Measurements from ENCODE around the gene AARS2.

Gene AARS2

DNA sequence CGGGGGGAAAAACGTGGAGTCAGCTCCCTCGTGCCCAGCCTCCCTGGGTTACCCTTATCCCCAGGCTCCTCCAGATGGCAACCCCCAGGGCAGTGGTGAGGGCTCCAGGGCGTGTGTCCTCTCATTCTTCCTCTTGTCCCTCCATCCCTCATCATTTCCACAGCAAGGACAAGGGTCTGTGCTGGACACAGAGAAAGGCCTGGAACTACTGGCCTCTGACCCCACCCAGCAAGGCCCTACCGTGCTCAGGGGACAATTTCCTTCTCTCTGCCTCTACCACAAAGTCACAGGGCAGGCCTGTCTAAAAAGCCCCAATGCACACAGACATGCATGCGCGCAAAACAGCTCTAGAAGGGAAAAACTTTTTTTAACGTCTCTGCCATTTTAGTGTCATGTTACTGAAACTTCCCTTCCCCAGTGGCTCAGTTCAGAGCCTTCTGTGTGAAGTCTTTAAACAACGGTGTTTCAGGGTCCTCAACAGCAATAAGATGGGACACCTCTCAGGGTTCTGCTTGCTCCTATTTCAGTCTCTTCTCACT lies 54.8 kb downstream of the AARS2 start:
- TF ChIP-seq, protein P1, sequence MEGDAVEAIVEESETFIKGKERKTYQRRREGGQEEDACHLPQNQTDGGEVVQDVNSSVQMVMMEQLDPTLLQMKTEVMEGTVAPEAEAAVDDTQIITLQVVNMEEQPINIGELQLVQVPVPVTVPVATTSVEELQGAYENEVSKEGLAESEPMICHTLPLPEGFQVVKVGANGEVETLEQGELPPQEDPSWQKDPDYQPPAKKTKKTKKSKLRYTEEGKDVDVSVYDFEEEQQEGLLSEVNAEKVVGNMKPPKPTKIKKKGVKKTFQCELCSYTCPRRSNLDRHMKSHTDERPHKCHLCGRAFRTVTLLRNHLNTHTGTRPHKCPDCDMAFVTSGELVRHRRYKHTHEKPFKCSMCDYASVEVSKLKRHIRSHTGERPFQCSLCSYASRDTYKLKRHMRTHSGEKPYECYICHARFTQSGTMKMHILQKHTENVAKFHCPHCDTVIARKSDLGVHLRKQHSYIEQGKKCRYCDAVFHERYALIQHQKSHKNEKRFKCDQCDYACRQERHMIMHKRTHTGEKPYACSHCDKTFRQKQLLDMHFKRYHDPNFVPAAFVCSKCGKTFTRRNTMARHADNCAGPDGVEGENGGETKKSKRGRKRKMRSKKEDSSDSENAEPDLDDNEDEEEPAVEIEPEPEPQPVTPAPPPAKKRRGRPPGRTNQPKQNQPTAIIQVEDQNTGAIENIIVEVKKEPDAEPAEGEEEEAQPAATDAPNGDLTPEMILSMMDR (IDR thresholded peaks at IDR 0.05; ENCODE audit: unreplicated experiment in 3 of 3): no peak
- Mint-ChIP-seq H3K4me1 (peaks cover 40% of the 10 kb centered on the region), H3K9me3 (no peaks in the 10 kb centered on the region), H3K36me3 (ENCODE audit: low read depth) (peaks cover 25% of the 10 kb centered on the region), H3K27me3 (ENCODE audit: low read depth) (no peaks in the 10 kb centered on the region), H3K27ac (peak overlapping the region; percentile 84 to 93 (median 91)), H3K4me3 (peak overlapping the region; percentile 87 to 93 (median 90))

DNA sequence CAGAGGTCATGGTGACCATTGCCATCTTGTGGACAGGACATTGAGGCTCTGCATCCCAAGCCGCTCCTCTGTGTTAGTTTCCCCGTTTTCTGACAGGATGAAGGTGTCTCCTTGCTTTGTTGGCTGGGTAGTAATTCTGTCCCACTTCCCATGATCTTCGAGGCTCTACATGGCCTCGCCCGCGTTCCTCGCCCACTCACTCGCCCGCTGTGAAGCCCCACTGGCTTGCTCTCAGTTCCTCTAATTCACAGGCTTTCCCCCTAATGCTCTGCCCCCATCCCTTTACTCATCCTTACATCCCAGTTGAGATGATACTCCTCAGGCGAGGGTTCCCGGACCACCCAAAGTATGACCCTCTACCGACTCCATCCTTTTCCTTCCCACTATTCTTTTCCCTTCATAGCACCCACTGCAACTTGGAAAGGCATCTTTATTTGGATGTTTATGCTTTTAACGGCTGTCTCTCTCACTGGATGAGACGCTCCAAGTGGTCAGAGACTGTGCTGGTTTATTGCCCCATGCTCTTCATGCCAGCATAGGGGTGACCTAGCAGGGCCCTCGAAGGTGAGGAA lies 55.3 kb downstream of the AARS2 start:
- Mint-ChIP-seq H3K4me1 (peaks cover 35% of the 10 kb centered on the region), H3K9me3 (no peaks in the 10 kb centered on the region), H3K4me3 (peak overlapping the region; percentile 87 to 93 (median 90)), H3K27ac (peak overlapping the region; percentile 84 to 93 (median 91)), H3K27me3 (ENCODE audit: low read depth) (no peaks in the 10 kb centered on the region), H3K36me3 (ENCODE audit: low read depth) (peaks cover 30% of the 10 kb centered on the region)
- TF ChIP-seq, protein P1 (IDR thresholded peaks at IDR 0.05; ENCODE audit: unreplicated experiment in 3 of 3): peak in 1 of 3 experiments; percentile 18

DNA sequence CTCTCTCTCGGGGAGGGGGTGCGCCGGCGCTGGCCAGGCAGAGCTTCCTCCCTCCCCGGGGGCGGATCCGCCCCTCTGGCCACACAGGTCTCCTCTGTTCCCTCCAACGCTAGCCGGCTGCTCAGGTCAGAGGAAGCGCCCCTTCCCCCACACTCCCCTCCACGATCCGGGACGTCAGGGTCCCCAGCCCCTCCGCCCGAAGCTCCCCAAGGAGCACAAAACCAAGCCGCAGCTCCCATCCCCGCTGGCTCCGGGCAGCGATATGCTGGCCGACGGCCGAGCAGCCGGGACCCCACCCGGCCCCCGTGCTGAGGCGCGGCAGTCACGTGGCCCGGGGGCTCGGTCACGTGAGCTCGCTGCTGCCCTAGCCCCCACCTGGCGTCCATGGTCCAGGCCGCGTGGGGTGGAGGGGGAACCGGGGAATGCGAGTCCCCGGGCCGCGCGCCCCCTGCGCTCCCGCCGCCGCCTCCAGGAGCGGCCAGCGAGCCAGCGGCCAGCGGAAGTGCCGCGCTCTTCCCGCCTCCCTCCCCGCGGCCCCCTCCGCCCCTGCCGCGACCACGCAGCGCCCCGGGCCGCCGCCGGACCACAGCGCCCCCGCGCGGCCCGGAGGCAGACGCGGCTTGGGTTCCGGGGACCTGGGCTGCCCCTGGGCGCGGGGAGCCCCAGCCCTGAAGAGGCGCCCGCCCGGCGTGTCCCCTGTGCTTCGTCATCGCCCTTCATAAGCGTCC lies 56.0 kb downstream of the AARS2 start, which contains the start of gene SLC35B2:
Gene SLC35B2, minus strand, starts transcription at position 504 of the 728 bp plus-strand sequence. Its CDS starts 118 bp downstream, at position 386.
- Mint-ChIP-seq H3K9me3 (no peaks in the 10 kb centered on the region), H3K4me1 (peaks cover 28% of the 10 kb centered on the region), H3K27me3 (ENCODE audit: low read depth) (no peaks in the 10 kb centered on the region), H3K27ac (peak within 1 kb of the TSS; percentile 84 to 93 (median 91)), H3K36me3 (ENCODE audit: low read depth) (peaks cover 37% of the 10 kb centered on the region), H3K4me3 (peak within 1 kb of the TSS; percentile 90 to 93 (median 90))
- TF ChIP-seq, protein P1 (IDR thresholded peaks at IDR 0.05; ENCODE audit: unreplicated experiment in 3 of 3): peak; percentile 68 to 87 (median 78)

DNA sequence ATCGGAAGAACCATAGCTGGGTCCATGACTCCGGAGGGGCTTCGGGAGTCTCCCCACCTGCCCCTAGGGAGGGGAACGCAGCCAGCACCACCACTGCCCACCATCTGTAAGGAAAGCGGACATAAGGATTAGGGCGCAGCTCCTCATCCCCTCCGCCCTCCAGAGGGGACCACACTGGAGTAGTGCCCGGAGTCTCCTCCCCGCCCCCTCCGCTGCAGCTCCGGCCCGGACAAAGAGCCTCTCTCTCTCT lies 56.4 kb downstream of the AARS2 start:
- Mint-ChIP-seq H3K27ac (peak overlapping the region; percentile 58 to 67 (median 67)), H3K27me3 (ENCODE audit: low read depth) (no peaks in the 10 kb centered on the region), H3K4me1 (peaks cover 31% of the 10 kb centered on the region), H3K4me3 (peak overlapping the region; percentile 85 to 90 (median 88)), H3K36me3 (ENCODE audit: low read depth) (peaks cover 42% of the 10 kb centered on the region), H3K9me3 (no peaks in the 10 kb centered on the region)
- TF ChIP-seq, protein P1 (IDR thresholded peaks at IDR 0.05; ENCODE audit: unreplicated experiment in 3 of 3): no peak

DNA sequence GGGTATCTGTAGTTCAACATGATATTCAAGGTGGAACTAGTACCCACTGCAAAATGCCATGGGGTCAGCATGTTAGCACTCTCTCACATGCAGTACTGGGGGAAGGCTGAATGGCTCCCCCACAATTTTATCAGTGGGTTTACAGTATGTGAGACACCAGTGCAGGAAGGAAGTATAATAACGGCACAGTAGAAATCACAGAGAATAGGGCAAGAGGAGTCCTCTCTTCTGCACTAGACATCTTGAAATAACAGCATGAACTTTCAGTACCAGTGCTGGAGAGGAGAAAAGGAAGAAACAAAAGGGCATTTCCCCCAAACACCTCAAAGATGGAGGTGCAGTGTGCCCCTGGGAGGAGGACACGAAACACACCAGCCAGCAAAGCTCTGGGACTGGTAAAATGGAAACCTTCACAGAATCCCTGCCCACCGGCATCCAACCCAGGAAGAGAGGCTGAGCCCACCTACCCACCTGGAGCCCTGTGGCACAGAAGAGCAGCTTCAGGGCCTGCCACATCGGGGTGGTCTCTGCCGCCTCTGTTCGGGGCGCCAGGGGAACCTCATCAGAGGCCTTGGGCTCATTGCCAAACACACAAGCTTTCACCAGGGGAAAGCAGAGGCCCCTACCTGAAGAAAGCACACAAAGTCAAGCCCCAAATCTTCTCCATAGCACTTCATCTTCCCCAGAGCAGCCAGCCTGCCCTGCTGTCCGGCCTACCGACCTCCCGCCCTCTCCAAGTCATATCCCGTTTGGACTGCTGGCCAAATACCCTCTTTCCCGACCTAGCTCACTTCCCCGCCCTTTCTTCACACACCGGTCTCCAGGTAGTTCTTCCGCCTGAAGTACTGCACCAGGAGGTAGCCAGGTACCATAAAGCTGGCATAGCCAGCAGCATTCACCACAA lies 57.0 kb downstream of the AARS2 start:
- TF ChIP-seq, protein P1 (IDR thresholded peaks at IDR 0.05; ENCODE audit: unreplicated experiment in 3 of 3): no peak
- peak overlapping the region; percentile 85 to 90 (median 88) for H3K4me3 Mint-ChIP-seq
- peaks cover 33% of the 10 kb centered on the region for H3K4me1 Mint-ChIP-seq
- H3K9me3 Mint-ChIP-seq: no peaks in the 10 kb centered on the region
- peaks cover 46% of the 10 kb centered on the region for H3K36me3 Mint-ChIP-seq (ENCODE audit: low read depth)
- H3K27me3 Mint-ChIP-seq (ENCODE audit: low read depth): no peaks in the 10 kb centered on the region
- H3K27ac Mint-ChIP-seq: peak overlapping the region; percentile 58 to 81 (median 72)
